Measurements from ENCODE around the gene ZNF277. TPM values are rescaled to one million over a fixed set of nuclear protein-coding genes. Genes with fewer than 3 reads are reported as not detected.

Gene ZNF277
- total RNA-seq, 2 donors from 2014 or later: 22.7 to 30.4 TPM

DNA sequence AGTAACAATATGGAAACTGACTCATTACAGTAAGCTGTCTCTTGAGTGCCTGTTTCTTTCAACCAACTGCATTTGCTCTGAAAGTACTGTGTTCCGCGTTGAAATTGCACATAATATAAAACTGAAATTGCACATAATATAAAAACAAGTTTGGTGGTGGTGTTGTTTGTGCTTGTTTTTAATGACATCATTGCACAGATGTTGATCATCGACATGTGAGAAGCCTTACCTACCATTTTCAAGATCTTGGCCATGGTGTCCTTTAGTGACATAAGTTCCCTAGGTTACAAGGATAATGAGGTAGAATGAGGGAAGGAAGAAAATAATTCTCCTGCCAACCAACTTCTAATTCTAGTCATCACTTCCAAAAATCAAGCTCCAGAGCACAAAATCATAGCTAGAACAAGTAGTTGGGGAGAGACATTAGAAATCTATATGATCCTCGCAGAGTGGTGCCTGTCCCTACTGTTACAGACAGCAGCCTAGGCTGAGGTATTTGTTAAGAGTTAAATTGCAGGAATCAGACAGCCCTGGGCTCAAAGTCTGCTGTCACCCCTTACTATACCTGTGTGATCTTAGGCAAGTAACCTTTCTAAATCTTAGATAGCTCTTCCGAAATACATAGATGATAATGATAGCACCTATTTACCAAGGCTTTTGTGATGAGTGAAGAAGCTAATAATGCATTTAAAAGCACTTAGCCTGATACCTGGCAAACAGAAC is 29.6 kb upstream of the ZNF277 start:
- no peaks in the 10 kb centered on the region for H3K36me3 Mint-ChIP-seq
- H3K27ac Mint-ChIP-seq: no peak overlapping the region
- no peaks in the 10 kb centered on the region for H3K9me3 Mint-ChIP-seq
- ATAC-seq: no peak
- no peak for DNase-seq (ENCODE audit: low spot score in 2 of 2)

GRCh38 chr7:112180223-112180622 is 26.3 kb upstream of the ZNF277 start:
- Mint-ChIP-seq H3K9me3 (no peaks in the 10 kb centered on the region), H3K27ac (no peak overlapping the region), H3K36me3 (no peaks in the 10 kb centered on the region)
- ATAC-seq (no peak), DNase-seq (ENCODE audit: low spot score in 2 of 2) (no peak)

DNA sequence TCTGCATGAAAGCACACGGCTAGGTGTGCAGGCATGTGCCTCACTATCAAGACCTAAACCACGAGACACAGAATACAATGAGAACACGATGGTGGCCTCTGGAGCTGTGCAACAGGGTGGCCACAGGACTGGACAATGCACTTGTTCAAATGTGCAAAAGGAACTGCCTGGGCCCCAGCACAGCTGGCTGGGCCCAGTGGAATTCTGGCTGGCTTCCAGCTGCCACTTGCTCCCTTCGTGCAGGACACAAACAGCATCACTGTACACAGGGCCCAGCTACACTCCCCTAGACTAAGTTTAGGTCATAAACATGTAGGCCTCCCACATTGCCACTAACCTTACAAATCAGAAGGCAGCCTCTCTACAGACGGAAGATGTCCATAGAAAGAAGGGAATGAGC is 23.7 kb upstream of the ZNF277 start:
- DNase-seq (ENCODE audit: low spot score in 2 of 2) (no peak), ATAC-seq (no peak)
- Mint-ChIP-seq H3K9me3 (no peaks in the 10 kb centered on the region), H3K27ac (no peak overlapping the region), H3K36me3 (no peaks in the 10 kb centered on the region)

DNA sequence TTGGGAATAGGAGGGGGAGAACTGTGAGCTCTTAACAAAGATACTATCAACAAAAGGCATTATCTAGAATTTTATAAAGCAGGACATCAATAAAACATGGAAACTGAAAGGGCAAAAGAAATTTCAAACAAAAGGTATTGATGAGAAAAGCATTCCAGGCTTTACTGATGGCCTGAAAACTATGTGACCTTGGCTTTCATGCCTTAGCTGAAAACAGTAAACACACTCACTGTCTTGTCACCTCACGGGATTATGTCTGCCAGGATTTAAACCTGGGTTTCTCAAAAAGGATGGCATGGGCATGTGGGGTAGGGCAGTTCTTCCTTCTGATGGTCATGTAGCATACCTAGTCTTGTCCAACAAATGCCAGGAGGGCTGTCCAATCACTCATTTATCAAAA is 23.2 kb upstream of the ZNF277 start:
- no peak for ATAC-seq
- no peak overlapping the region for H3K27ac Mint-ChIP-seq
- H3K36me3 Mint-ChIP-seq: no peaks in the 10 kb centered on the region
- DNase-seq (ENCODE audit: low spot score in 2 of 2): no peak
- no peaks in the 10 kb centered on the region for H3K9me3 Mint-ChIP-seq

DNA sequence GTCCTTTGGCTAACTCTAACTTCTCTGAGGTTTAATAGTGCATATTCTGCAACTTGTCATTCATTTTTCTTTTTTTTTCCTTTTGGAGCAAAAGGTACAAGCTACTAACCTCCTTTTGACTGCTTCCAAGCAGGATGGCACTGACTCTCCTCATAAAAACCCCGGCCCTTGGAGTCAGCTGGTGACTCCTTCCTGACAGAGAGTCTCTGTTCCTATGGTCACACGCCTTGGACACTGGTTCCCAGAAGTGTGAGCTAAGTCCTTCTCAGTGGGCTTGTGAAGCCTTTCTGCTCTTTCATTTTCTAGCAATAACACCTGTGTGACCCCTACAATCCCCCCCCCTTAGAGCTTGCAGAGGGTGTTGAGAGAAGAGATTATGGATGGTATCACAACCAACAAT is 22.0 kb upstream of the ZNF277 start:
- ATAC-seq (no peak), DNase-seq (ENCODE audit: low spot score in 2 of 2) (no peak)
- H3K36me3 Mint-ChIP-seq: no peaks in the 10 kb centered on the region
- H3K27ac Mint-ChIP-seq: no peak overlapping the region
- H3K9me3 Mint-ChIP-seq: no peaks in the 10 kb centered on the region

DNA sequence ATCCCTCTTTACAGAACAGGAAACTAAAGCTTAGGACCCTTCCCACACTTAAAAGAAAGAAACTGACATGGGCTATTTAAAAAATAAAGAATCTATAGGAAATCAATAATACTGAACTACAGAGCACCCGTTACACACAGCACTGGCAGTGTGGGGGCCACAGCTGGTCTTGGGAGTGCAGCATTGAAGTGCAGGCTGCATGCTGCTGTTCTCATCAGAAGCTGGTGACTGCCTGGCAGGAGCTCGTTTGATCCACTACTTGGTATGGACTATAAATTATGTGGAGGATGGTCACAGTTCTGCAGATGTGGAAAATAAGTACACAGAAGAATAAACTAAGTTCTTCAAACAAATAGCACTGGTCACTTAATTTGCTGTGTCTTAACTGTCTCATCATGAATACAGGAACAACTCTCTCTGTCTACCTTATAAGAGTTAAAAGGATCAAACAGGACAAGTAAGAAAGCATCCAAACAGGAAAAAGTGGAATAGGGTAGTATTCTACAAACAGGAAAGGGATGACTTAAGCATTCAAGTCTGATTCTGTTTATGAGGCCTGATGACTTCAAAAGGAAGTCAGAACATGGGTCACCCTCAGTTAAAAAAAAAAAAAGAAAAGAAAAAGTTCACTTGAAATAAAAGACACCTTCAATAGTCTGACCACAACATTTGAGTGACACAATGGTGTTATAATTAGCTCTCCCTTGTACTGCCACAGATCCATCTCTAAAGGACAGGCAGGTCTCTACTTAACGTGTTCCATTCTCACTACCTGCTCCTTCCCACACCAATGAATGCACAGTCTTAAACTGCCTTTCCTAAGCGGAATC is 21.3 kb upstream of the ZNF277 start:
- no peaks in the 10 kb centered on the region for H3K9me3 Mint-ChIP-seq

GRCh38 chr7:112186300-112186699 is 20.2 kb upstream of the ZNF277 start:
- H3K9me3 Mint-ChIP-seq: no peaks in the 10 kb centered on the region
- no peaks in the 10 kb centered on the region for H3K36me3 Mint-ChIP-seq
- ATAC-seq (no peak), DNase-seq (ENCODE audit: low spot score in 2 of 2) (no peak)
- H3K27ac Mint-ChIP-seq: no peak overlapping the region

More for the DNA sequence above, 21.3 kb upstream of the ZNF277 start:
- DNase-seq (ENCODE audit: low spot score in 2 of 2) (no peak), ATAC-seq (no peak)
- H3K27ac Mint-ChIP-seq: no peak overlapping the region
- no peaks in the 10 kb centered on the region for H3K36me3 Mint-ChIP-seq

DNA sequence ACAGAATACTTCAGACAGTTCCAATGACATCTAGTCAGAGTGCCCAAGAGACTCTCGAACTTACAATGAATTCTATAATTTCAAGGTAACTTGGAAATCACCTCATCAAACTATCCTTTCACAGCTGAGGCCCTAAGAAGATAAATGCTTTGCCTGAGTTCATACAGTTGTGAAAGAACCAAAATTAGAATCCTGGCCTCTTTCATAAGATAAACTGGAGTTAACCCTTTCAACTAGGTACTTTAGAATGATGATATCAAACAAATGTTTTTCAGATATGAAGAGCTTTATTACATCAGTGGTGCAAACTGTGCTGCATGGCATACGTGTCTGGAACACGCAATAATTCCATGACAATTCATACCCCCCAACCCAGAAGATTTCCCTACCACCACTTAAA is 18.2 kb upstream of the ZNF277 start:
- H3K27ac Mint-ChIP-seq: no peak overlapping the region
- no peak for ATAC-seq
- DNase-seq (ENCODE audit: low spot score in 2 of 2): no peak
- no peaks in the 10 kb centered on the region for H3K36me3 Mint-ChIP-seq
- no peaks in the 10 kb centered on the region for H3K9me3 Mint-ChIP-seq

- peaks cover 0 to 6% of the 10 kb centered on the region in 2 donors for H3K36me3 Mint-ChIP-seq
- peaks cover 4% of the 10 kb centered on the region in 2 donors for H3K9me3 Mint-ChIP-seq
- DNase-seq (ENCODE audit: low spot score in 2 of 2) (no peak), ATAC-seq (no peak)
- no peak overlapping the region for H3K27ac Mint-ChIP-seq
These were observed 16.8 kb upstream of the ZNF277 start for GRCh38 chr7:112189691-112190090.

DNA sequence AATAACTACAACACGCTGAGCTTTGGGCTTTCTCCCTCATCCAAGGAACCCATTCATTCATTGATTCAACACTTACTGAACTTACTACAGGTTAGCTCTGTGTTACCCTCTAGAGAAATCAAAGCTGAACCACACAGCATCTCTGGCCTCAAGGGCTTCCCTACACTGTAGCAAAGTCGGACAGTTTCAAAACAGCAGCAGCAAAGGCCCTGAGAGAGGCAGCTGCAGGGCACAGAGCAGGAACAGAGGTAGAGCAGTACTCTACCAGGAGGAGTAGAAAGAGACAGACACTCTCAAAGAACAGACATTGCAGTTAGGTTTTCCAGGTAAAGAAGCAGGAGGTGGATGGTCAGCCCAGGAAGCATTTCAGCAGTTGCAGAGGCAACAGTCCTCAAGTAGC is 16.4 kb upstream of the ZNF277 start:
- H3K9me3 Mint-ChIP-seq: peaks cover 4% of the 10 kb centered on the region in 2 donors
- DNase-seq (ENCODE audit: low spot score in 2 of 2) (no peak), ATAC-seq (no peak)
- H3K27ac Mint-ChIP-seq: no peak overlapping the region
- peaks cover 0 to 6% of the 10 kb centered on the region in 2 donors for H3K36me3 Mint-ChIP-seq

- peaks cover 0 to 6% of the 10 kb centered on the region in 2 donors for H3K36me3 Mint-ChIP-seq
- DNase-seq (ENCODE audit: low spot score in 2 of 2) (no peak), ATAC-seq (peak; percentile 86 to 95)
- no peak overlapping the region for H3K27ac Mint-ChIP-seq
- H3K9me3 Mint-ChIP-seq: peaks cover 4% of the 10 kb centered on the region in 2 donors
These were observed 14.0 kb upstream of the ZNF277 start for GRCh38 chr7:112192236-112193154.

GRCh38 chr7:112193915-112194502 is 12.5 kb upstream of the ZNF277 start:
- peaks cover 0 to 6% of the 10 kb centered on the region in 2 donors for H3K36me3 Mint-ChIP-seq
- H3K27ac Mint-ChIP-seq: no peak overlapping the region
- ATAC-seq: no peak
- peaks cover 4% of the 10 kb centered on the region in 2 donors for H3K9me3 Mint-ChIP-seq
- DNase-seq (ENCODE audit: low spot score in 2 of 2): no peak

- DNase-seq (ENCODE audit: low spot score in 2 of 2): no peak
- Mint-ChIP-seq H3K36me3 (peaks cover 0 to 6% of the 10 kb centered on the region in 2 donors), H3K9me3 (peaks cover 4% of the 10 kb centered on the region in 2 donors), H3K27ac (no peak overlapping the region)
- ATAC-seq: no peak
These were observed 10.8 kb upstream of the ZNF277 start for GRCh38 chr7:112195717-112196116.

DNA sequence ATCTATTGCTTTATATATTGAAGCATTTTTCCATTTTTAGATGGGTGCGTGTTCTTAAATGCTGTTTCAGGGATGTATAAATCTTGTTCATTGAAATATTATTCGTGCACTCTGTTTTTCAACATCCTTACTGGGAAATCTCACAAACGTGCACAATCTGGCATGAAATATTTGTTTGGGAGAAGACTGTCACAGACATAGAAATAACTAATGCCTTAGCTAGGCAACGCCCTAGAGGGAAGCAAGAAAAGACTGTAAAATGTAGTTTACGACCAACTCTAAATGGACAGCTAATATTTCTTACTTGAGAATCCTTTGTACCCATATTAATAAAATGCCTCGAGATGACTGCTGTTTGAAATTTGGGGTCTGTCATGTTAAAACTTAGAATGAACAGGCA is 9.2 kb upstream of the ZNF277 start:
- Mint-ChIP-seq H3K36me3 (peaks cover 0 to 6% of the 10 kb centered on the region in 2 donors), H3K27ac (no peak overlapping the region), H3K9me3 (peaks cover 4% of the 10 kb centered on the region in 2 donors)
- ATAC-seq: no peak
- no peak for DNase-seq (ENCODE audit: low spot score in 2 of 2)

GRCh38 chr7:112199035-112199655 is 7.3 kb upstream of the ZNF277 start:
- peaks cover 0 to under 1% of the 10 kb centered on the region in 2 donors for H3K36me3 Mint-ChIP-seq
- no peaks in the 10 kb centered on the region for H3K9me3 Mint-ChIP-seq
- no peak for DNase-seq (ENCODE audit: low spot score in 2 of 2)
- H3K27ac Mint-ChIP-seq: no peak overlapping the region
- ATAC-seq: peak; percentile 47 to 85

- Mint-ChIP-seq H3K27ac (no peak overlapping the region), H3K36me3 (no peaks in the 10 kb centered on the region), H3K9me3 (no peaks in the 10 kb centered on the region)
- DNase-seq (ENCODE audit: low spot score in 2 of 2): no peak
- ATAC-seq: no peak
These were observed 6.8 kb upstream of the ZNF277 start for GRCh38 chr7:112199672-112200071.

Measured in activated naive CD4-positive, alpha-beta T cell treated with anti-CD3 and anti-CD28 coated beads, Interleukin-2, amount 50 U/mL, for 72 hours (primary cell).